Measurements from ENCODE around the gene QSOX1. TPM values are rescaled to one million over a fixed set of nuclear protein-coding genes. Genes with fewer than 3 reads are reported as not detected.
A peak's percentile ranks its signal among the peaks of the same experiment; 100 is the strongest.

QSOX1 gene
- total and polyA plus RNA-seq, 8 donors, result 38.5 to 323 (median 111) TPM

GRCh38 chr1:180173451-180173850, 18.8 kb downstream of the QSOX1 start:
- TF ChIP-seq EP300 (IDR thresholded peaks at IDR 0.05) (no peak), POLR2A (IDR thresholded peaks at IDR 0.05) (no peak), POLR2AphosphoS5 (IDR thresholded peaks at IDR 0.05) (no peak)
- TF ChIP-seq, protein P1, sequence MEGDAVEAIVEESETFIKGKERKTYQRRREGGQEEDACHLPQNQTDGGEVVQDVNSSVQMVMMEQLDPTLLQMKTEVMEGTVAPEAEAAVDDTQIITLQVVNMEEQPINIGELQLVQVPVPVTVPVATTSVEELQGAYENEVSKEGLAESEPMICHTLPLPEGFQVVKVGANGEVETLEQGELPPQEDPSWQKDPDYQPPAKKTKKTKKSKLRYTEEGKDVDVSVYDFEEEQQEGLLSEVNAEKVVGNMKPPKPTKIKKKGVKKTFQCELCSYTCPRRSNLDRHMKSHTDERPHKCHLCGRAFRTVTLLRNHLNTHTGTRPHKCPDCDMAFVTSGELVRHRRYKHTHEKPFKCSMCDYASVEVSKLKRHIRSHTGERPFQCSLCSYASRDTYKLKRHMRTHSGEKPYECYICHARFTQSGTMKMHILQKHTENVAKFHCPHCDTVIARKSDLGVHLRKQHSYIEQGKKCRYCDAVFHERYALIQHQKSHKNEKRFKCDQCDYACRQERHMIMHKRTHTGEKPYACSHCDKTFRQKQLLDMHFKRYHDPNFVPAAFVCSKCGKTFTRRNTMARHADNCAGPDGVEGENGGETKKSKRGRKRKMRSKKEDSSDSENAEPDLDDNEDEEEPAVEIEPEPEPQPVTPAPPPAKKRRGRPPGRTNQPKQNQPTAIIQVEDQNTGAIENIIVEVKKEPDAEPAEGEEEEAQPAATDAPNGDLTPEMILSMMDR (IDR thresholded peaks at IDR 0.05), result no peak
- H3K4me3 ChIP-seq, result no peak overlapping the region
- 85 to 96% (median 87%) methylated on average over 2 of the region's 2 CpGs for WGBS, 5 donors
- peaks cover 31 to 49% (median 36%) of the 10 kb centered on the region in 4 donors for H3K4me1 ChIP-seq
- no peaks in the 10 kb centered on the region for H3K9me3 ChIP-seq
- H3K27ac ChIP-seq, result peak overlapping the region in 4 of 5 donors; percentile 44 to 77 (median 58)
- no peaks in the 10 kb centered on the region for H3K27me3 ChIP-seq
- intact Hi-C loops (cut with DNase I; ENCODE audit: low total_unique reads), result loop anchor here (10.0 kb wide), 1 partner anchor 309 kb away; no protein-coding TSS in a partner anchor
- peaks cover 0 to 54% (median 27%) of the 10 kb centered on the region in 4 donors for H3K36me3 ChIP-seq
- no peak for DNase-seq

- TF ChIP-seq, protein P1 (IDR thresholded peaks at IDR 0.05), result no peak
- TF ChIP-seq POLR2AphosphoS5 (IDR thresholded peaks at IDR 0.05) (peak in 1 of 3 donors; percentile 47), EP300 (IDR thresholded peaks at IDR 0.05) (no peak), POLR2A (IDR thresholded peaks at IDR 0.05) (no peak)
- intact Hi-C loops (cut with DNase I; ENCODE audit: low total_unique reads), result loop anchor here (10.0 kb wide), 1 partner anchor 309 kb away; no protein-coding TSS in a partner anchor
- Histone ChIP-seq H3K27me3 (no peaks in the 10 kb centered on the region), H3K4me1 (peaks cover 26 to 49% (median 31%) of the 10 kb centered on the region in 4 donors), H3K4me3 (no peak overlapping the region), H3K9me3 (no peaks in the 10 kb centered on the region), H3K36me3 (peaks cover under 1 to 56% (median 27%) of the 10 kb centered on the region in 4 donors), H3K27ac (peak overlapping the region in 4 of 5 donors; percentile 44 to 77 (median 58))
- DNase-seq, result peak in 1 of 2 donors; percentile 89
- WGBS, 5 donors, result 14 to 22% (median 18%) methylated on average over 8 of the region's 8 CpGs
Observed at GRCh38 chr1:180173952-180174351, 19.3 kb downstream of the QSOX1 start.

- intact Hi-C loops (cut with DNase I; ENCODE audit: low total_unique reads), result loop anchor here (10.0 kb wide), 1 partner anchor 310 kb away; no protein-coding TSS in a partner anchor
- no peak for TF ChIP-seq POLR2A (IDR thresholded peaks at IDR 0.05)
- TF ChIP-seq EP300 (IDR thresholded peaks at IDR 0.05), result no peak
- no peak for TF ChIP-seq POLR2AphosphoS5 (IDR thresholded peaks at IDR 0.05)
- TF ChIP-seq, protein P1 (IDR thresholded peaks at IDR 0.05), result no peak
- Histone ChIP-seq H3K9me3 (no peaks in the 10 kb centered on the region), H3K4me1 (peaks cover 14 to 36% (median 18%) of the 10 kb centered on the region in 4 donors), H3K36me3 (peaks cover 8 to 69% (median 40%) of the 10 kb centered on the region in 4 donors), H3K27ac (no peak overlapping the region), H3K27me3 (no peaks in the 10 kb centered on the region), H3K4me3 (no peak overlapping the region)
- DNase-seq, result no peak
- 87 to 97% (median 93%) methylated on average over 6 to 9 of the region's 9 CpGs for WGBS, 5 donors
Observed at GRCh38 chr1:180175291-180175690, 20.6 kb downstream of the QSOX1 start.

GRCh38 chr1:180175806-180176205, 21.1 kb downstream of the QSOX1 start:
- TF ChIP-seq POLR2AphosphoS5 (IDR thresholded peaks at IDR 0.05), result no peak
- TF ChIP-seq EP300 (IDR thresholded peaks at IDR 0.05), result no peak
- TF ChIP-seq, protein P1 (IDR thresholded peaks at IDR 0.05), result no peak
- no peak for TF ChIP-seq POLR2A (IDR thresholded peaks at IDR 0.05)
- intact Hi-C loops (cut with DNase I; ENCODE audit: low total_unique reads), result loop anchor here (10.0 kb wide), 1 partner anchor 311 kb away; no protein-coding TSS in a partner anchor

More at GRCh38 chr1:180175806-180176205, 21.1 kb downstream of the QSOX1 start:
- Histone ChIP-seq H3K27me3 (no peaks in the 10 kb centered on the region), H3K4me1 (peaks cover 10 to 31% (median 15%) of the 10 kb centered on the region in 4 donors), H3K36me3 (peaks cover 8 to 75% (median 44%) of the 10 kb centered on the region in 4 donors), H3K4me3 (no peak overlapping the region), H3K9me3 (no peaks in the 10 kb centered on the region), H3K27ac (no peak overlapping the region)
- 86 to 94% (median 90%) methylated on average over 7 to 9 of the region's 9 CpGs for WGBS, 5 donors
- DNase-seq, result no peak

Measured in stomach (tissue), 9 donors.